Epidermal melanocyte (primary cell): ENCODE results near the gene OBSL1.

Experiments used
- DNase-seq: peaks from one replicate; pipeline ENCODE4 v3.0.0; 2011; ENCODE audit warnings: low spot score; ENCODE audit not compliant: insufficient read length

Gene OBSL1

GRCh38 chr2:219533930-219534661 lies 37.2 kb downstream of the OBSL1 start:
- no peak for DNase-seq

DNA sequence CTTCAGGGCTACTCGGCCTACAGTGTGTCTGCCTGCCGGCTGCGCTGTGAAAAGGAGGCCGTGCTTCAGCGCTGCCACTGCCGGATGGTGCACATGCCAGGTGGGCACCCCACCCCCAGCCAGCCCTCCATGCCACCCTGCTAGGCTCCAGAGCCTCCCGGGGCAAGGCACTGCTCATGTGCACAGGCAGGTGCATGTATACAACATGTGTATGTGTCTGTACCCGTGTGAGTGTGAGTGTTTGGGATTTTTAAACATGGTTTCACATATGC lies 39.0 kb downstream of the OBSL1 start:
- no peak for DNase-seq

DNA sequence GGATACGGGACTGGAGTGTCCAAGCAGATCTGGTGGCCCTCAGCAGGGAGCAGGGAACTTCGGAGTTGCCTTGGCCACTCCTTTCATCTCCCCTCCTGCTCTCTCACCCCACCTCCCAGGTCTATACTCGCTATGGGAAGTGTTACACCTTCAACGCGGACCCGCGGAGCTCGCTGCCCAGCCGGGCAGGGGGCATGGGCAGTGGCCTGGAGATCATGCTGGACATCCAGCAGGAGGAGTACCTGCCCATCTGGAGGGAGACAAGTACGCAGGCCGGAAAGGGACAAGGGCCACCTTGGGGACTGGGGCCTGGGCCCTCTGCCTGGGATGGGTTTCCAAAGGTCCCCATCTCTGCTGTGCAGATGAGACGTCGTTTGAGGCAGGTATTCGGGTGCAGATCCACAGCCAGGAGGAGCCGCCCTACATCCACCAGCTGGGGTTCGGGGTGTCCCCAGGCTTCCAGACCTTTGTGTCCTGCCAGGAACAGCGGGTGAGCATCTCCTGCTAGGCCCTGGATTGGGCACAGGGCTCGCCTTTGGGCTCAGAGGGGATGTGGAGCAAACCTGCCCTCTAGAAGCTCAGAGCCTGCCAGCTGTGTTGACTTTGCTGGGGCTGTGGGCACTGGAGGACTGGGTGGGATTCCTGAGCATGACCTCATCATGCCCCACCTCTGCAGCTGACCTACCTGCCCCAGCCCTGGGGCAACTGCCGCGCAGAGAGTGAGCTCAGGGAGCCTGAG lies 39.5 kb downstream of the OBSL1 start:
- DNase-seq, result no peak

DNA sequence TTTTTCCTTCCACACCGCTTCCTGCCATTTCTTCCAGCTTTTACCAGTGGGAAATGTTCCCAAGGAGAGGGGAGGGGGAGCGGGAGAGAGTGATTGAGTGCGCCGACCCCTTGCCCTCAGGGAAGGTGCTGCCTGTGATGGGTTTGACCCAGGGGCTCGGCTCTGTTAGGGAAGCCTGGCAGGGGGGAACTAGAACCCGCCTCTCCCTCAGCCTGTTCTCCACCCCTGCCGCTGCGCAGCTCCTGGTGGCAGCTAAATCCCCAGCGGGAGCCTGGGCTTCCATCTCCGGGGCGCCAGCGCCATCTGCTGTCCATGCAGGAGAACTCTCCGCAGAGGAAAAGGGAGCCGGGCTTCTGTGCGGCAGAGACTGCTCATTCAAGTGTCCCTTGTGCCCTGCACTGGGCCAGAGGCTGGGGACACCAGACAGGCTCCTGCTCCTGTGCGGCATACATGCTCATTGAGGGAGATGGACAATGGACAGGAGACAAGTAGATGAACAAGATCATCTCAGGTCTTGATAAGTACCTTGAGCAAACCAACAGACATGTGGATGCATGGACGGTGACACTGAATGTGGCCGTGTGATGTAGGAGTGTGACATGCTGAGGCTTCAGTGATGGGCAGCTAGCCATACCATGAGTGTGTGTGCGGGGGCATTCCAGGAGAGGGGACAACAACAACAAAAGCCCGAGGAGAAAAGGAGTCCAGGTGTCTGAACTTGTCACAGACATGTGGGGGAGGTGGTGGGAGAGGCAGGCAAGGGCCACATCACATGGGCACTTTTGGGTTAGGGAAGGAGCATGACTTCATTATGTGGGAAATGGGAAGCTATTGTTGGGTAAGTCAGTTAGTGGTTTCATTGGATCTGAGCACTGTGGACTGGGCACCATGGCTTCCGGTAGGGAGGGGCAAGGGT lies 41.0 kb downstream of the OBSL1 start:
- DNase-seq, result peak; percentile 97

GRCh38 chr2:219527472-219527871 lies 43.9 kb downstream of the OBSL1 start:
- no peak for DNase-seq

- no peak for DNase-seq
Measured at GRCh38 chr2:219527076-219527394, 44.3 kb downstream of the OBSL1 start.

GRCh38 chr2:219526320-219527075 lies 44.8 kb downstream of the OBSL1 start:
- DNase-seq, result no peak

DNA sequence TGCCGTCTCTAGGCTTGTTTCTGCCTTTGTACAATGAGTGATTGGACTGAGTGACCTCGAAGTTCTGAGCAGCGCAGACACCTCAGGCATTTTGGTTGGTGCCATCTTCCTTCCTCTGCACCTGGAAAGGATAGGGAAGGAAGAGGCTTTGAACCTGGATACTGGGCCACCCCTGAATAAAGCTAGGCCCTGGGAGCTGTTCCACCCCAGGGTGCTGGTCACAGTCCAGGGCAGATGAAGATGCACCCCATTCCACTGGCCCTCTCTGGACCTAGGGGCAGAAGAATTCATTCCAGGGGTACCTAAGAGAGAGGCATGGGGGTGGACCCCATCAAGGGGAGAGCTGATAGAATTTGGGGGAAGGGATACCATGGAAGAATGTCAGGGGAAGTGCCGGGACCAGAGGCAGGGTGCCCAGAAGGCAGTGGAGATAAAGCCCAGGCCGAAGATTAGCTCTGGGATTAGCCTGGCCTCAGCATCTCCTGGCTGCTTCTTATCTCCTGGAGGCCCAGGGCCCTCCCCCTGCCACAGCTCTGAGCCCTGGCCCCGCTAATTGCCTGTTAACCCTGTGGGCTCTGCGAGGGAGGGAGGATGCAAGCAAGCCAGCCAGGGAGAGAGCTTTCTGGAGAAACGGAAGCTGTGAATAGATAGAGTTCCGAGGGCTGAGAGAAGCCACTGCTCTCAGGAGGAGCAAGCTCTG lies 45.7 kb downstream of the OBSL1 start:
- DNase-seq, result no peak

GRCh38 chr2:219524817-219525216 lies 46.5 kb downstream of the OBSL1 start:
- DNase-seq, result no peak

GRCh38 chr2:219523031-219523671 lies 48.2 kb downstream of the OBSL1 start:
- DNase-seq, result no peak

GRCh38 chr2:219522111-219523030 lies 49.0 kb downstream of the OBSL1 start:
- DNase-seq, result no peak

- peak; percentile 88 for DNase-seq
Measured at GRCh38 chr2:219521066-219521880, 50.1 kb downstream of the OBSL1 start.

DNA sequence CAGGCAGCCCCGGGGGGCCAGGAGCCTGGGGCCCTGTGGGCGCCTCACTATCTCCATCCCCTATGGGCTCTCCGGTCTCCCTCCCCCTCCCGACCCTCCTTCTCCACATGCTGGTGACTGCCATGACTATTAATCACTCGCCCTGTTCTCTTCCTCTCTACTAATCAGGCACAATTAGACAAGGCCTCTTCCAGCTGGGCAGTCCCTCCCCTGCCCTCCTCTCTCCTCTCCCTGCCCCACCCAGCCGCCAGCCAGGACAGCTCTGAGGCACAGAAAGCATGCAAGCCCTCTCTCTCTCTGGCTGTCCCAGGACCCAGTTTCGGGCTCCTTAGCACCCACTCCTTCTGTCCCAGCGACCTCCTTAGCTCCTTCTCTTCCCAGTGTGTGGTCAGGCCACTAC lies 51.3 kb downstream of the OBSL1 start:
- no peak for DNase-seq

- no peak for DNase-seq
Measured at GRCh38 chr2:219519526-219519916, 51.8 kb downstream of the OBSL1 start.

- no peak for DNase-seq
Measured at GRCh38 chr2:219517954-219518778, 53.2 kb downstream of the OBSL1 start.

DNA sequence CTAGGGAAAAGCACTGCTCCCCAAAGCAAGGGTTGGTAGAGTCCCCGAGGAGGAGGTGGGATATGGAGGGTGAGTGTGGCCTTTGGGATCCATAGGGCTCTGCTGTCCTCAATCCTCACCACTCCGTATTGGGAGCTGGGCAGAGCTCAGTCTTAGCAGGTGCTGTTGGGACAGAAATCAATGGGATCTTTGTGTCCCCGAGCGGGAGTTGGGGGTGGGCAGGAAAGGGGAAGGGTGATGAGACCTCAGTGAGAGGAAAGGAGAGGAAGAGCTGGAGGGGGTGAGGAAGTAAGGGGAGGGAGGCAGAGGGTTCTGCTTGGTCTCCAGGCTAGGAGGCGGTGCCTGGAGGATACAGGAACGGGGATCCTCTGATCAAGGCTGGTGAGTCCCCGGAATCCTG lies 54.5 kb downstream of the OBSL1 start:
- no peak for DNase-seq

DNA sequence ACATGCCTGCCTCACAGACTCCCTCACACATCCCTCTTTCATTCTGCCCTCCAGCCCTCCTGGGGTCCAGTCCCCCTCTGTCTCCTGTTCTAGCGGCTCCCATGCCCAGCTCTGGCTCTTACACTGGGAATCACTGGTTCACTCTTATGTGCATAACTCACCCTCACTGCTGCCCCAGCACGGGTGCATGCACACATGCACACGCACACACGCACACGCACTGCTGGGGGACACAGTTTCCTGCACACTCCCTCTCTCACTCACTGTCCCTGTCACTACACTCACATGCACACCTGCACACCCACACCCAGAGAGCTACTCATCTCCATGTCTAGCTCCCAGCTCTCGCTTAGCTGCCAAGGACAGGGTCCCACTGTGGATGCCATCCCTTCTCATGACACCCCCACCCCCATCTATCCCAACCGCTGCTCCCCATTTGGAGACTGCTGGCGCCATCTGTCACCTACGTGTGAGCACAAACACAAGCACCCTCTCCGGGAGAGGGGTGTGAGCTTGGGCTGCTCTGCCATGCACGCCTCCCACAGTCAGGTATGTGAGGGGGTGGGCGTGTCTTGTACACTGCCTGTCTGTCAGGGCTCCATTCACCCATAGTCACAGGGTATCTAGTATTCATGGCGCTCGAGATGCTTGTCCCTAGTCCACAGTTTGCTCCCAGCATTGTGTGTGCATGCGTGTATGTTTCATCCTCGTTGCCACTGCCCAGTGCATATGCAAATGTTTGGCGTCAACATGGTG lies 55.3 kb downstream of the OBSL1 start:
- DNase-seq, result no peak
